GM12864 (cell line): ENCODE data around the gene TDRD3.
A peak's percentile ranks its signal among the peaks of the same experiment; 100 is the strongest.

Experiments used
- DNase-seq: peaks from one replicate; pipeline ENCODE4 v3.0.0-alpha.2; 2011; ENCODE audit warnings: low read depth
- H3K4me3 ChIP-seq: 2 replicates; pipeline ENCODE4 v1.5.1; 2011; ENCODE audit warnings: mild to moderate bottlenecking, low read depth, low read length, control low read depth
- TF ChIP-seq, protein P1 (sequence below): IDR thresholded peaks from 2 replicates; pipeline ENCODE4 v1.5.1; 2011; ENCODE audit warnings: low read depth, mild to moderate bottlenecking, moderate library complexity, low read length, control low read depth, inconsistent platforms; ENCODE audit errors: missing control alignments

Gene TDRD3

DNA sequence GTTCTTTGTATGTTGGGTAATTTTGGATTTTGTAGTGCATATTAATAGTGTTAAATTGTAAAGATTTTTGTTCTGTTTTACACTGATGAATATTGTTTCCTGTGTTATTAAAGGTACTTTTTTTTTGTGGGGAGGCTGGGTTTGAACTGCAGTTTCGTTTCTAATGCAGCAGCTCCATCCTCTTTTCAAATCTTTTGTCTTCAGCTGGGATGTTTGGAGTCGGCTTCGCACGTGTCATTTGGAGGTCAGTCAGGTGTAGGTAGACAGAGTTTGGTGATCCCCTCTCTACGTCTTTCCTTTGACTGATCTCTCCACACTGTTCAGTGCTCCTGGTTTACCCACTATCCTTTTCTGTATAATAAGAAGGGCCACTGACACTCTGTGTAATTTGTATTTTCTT is 30.3 kb downstream of the TDRD3 start:
- H3K4me3 ChIP-seq = no peak overlapping the region; the same call in 1 of the 2 replicates
- TF ChIP-seq, protein P1, sequence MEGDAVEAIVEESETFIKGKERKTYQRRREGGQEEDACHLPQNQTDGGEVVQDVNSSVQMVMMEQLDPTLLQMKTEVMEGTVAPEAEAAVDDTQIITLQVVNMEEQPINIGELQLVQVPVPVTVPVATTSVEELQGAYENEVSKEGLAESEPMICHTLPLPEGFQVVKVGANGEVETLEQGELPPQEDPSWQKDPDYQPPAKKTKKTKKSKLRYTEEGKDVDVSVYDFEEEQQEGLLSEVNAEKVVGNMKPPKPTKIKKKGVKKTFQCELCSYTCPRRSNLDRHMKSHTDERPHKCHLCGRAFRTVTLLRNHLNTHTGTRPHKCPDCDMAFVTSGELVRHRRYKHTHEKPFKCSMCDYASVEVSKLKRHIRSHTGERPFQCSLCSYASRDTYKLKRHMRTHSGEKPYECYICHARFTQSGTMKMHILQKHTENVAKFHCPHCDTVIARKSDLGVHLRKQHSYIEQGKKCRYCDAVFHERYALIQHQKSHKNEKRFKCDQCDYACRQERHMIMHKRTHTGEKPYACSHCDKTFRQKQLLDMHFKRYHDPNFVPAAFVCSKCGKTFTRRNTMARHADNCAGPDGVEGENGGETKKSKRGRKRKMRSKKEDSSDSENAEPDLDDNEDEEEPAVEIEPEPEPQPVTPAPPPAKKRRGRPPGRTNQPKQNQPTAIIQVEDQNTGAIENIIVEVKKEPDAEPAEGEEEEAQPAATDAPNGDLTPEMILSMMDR = no peak

DNA sequence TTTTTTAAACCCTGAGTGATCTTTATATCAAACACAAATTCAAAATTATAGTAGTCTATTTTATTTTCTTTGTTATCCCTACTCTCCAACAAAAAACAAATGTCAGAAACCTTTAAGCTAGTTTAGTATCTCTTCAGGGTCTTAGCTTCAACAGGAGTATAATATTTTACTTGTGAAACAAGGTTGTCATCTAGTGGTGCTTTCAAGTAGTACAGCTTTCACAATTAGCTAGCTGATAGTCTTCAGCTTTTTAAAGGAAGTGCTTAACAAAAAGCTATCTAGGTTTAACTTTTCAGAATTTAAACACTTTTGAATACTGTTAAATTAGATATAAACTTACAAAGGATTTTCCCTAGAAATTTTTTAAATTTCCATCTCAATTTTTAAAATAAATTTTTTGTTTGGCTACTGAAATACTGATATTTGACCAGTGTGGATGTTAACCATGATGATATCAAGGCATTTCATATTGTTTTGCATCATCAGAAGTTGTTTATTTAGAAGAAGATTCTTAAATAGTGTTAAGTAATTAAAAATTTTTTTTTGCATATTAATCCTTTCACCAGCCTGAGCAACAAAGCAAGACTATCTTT is 34.2 kb downstream of the TDRD3 start:
- TF ChIP-seq, protein P1 = peak; percentile 74
- peak; percentile 54 for DNase-seq
- H3K4me3 ChIP-seq = no peak overlapping the region

More for the DNA sequence above, 30.3 kb downstream of the TDRD3 start:
- DNase-seq = peak; percentile 22

DNA sequence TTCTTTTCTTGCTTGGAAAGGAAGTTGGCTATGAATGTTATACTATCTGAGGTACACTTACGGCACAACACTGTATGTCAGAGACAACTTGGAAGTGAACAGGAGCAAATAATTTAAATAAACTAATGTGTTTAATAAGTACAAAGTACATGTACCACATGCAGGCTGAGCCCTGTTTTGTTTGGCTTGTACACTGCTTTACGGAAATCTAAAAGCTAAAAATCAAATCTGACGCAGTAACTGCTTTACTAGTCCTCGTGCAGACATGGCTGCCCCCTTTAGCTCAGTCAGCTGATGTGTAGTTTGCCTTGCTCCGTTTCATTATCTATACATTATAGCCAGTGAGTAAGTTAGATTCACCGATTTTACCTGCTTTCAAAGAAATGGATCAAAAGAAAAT is 36.5 kb downstream of the TDRD3 start:
- DNase-seq = no peak
- TF ChIP-seq, protein P1 = no peak
- no peak overlapping the region for H3K4me3 ChIP-seq

DNA sequence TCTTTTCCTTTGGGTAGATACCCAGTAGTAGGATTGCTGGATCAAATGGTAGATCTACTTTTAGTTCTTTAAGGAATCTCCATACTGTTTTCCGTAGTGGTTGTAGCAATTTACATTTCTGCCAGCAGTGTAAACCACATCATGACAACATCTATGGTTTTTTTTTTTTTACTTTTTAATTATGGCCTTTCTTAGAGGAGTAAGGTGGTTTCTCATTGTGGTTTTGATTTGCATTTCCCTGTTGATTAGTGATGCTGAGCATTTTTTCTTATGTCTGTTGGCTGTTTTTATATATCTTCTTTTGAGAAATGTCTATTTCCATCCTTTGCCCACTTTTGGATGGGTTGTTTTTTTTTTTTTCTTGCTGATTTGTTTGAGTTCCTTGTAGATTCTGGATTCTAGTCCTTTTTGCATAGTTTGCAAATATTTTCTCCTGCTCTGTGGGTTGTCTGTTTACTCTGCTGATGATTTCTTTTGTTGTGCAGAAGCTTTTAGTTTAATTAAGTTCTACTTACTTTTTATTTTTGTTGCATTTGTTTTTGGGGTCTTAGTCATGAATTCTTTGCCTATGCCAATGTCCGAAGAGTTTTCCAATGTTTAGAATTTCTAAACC is 38.8 kb downstream of the TDRD3 start:
- DNase-seq = no peak
- TF ChIP-seq, protein P1 = no peak

DNA sequence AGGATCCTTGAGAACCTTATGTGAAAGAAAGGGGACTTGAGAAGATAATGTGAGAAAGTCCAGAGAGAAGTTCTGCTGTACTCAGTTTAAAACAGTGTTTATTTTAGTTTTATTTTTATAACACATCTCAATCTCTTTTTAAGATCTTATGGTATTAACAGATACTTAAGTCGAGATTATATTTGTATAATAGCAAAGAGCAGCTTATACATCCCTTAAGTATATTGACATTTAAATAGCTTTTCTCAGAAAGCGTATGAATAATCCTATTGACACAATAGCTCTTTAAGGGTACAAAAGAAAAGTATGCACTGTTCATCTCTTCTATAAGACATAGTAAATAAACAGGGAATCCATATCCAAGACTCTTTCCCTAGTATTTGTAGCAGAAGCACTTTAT is 42.2 kb downstream of the TDRD3 start:
- DNase-seq = no peak
- no peak overlapping the region for H3K4me3 ChIP-seq
- TF ChIP-seq, protein P1 = no peak

More for the DNA sequence above, 38.8 kb downstream of the TDRD3 start:
- no peak overlapping the region for H3K4me3 ChIP-seq

DNA sequence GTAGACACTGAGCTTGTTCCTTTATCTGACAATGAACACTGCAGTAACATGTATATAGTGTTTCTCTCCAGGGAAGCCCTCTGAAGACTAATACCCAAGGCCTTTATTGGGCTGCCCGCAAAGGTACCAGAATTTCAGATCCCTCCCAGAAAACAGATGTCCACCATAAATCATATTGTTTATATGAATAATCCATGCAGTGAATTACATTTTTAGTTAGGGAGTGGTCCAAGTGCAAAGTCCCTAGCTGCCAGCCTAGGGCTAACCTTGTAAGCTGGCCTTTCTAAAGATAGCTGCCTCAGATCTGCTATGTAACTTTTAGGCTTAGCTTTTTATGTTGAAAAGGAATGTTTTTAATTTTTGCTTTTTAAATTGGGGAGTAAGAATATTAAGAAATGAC is 44.7 kb downstream of the TDRD3 start:
- TF ChIP-seq, protein P1 = no peak
- no peak overlapping the region for H3K4me3 ChIP-seq
- no peak for DNase-seq

DNA sequence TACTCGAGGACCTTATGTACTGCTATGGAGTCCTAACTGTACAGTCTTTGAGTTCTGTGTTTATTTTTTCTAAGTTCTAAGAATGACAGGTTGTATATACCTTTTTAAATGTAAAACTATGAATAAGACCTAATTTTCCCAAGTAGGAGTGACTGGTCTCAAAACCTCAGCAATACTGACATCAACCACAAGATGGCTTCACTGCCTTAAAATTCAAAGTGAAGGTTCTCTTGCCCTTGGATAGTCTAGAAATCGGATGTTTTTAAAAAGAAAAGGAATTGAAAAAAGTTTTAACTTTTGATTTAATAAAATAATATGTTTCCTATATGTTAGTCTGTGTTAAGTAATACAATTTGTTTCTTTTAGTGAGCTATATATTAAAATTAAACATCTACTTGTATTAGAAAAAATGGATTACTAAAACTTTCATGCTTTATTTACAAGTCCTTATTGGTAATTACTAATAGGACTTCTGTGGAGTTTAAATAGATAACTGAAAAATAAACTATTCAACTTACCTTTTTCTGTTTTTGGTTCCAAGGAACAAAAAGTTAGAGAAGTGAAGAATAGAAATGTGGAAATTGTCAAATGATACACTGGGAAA is 52.0 kb downstream of the TDRD3 start:
- peak; percentile 7 for DNase-seq
- no peak overlapping the region for H3K4me3 ChIP-seq
- TF ChIP-seq, protein P1 = peak; percentile 64
